Posterior cingulate gyrus (tissue), 11 donors: Measurements from ENCODE around the gene TOX2.

Experiments used
- DNase-seq, 10 donors: peaks; one replicate each; pipeline versions ENCODE4 v3.0.0 to v3.0.0-alpha.2; 2020 to 2021; ENCODE audit warnings: mixed read lengths in 3 of 10
- intact Hi-C: fragments of 100-400 bp; cut with DNase I; formaldehyde crosslinking; loops from one replicate; pipeline ENCODE4 v1.15.1; 2023

The TOX2 gene

DNA sequence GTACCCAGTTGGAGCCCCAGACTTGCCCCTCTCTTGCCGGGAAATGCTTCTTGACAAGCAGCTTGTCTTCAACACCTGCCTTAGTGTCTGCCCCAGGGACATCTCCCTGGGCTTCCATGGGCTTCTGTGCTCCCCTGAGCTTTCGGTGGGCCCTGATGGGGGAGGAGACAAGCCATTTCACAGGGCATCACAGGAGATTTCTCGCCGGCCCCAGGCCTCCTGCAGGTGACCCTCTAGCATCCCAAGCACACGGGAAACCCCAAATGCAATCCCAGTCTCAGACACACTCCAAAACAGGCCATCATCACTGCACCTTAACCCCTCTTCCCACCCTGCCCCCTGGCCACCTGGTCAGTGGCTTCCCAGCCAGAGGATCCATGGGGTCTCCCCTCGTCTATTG is 197.8 kb downstream of the TOX2 start:
- intact Hi-C loops = no loop called here
- peak in 1 of 10 donors; percentile 48 for DNase-seq

DNA sequence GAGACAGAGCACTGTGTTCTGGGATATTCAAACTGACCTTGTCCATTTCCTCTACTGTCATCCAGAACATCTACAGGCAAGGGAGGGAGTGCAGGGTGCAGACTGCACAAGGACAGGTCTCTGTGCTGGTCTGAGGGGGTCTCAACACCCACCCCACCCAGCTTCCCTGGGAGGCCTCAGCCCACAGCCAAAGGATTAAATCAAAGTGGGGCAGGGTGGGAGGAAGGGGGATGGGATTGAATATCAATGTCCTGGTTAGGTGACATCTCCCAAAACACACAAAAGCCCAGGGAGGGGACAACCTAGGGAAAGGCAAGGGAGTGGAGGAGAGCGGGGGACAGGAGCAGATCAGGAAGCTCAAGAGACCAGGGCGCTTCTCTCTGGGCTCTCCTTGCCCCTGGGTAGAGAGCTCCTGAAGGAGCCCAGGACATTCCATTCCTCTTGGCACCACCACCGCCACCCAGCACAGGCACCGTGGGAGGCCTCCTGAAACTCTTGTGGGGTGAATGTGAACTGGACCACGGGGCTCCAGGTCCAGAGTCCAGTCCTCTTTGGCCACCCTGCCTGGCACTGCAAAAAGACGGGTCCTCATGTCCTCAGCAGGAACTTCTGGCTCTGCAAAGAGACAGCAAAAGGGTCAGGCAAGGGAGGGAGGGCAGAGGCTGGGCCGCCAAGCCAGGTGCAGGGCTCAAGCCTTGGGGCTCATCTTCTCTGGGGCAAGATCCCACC is 198.4 kb downstream of the TOX2 start:
- peak in 1 of 10 donors; percentile 22 for DNase-seq
- intact Hi-C loops = no loop called here

DNA sequence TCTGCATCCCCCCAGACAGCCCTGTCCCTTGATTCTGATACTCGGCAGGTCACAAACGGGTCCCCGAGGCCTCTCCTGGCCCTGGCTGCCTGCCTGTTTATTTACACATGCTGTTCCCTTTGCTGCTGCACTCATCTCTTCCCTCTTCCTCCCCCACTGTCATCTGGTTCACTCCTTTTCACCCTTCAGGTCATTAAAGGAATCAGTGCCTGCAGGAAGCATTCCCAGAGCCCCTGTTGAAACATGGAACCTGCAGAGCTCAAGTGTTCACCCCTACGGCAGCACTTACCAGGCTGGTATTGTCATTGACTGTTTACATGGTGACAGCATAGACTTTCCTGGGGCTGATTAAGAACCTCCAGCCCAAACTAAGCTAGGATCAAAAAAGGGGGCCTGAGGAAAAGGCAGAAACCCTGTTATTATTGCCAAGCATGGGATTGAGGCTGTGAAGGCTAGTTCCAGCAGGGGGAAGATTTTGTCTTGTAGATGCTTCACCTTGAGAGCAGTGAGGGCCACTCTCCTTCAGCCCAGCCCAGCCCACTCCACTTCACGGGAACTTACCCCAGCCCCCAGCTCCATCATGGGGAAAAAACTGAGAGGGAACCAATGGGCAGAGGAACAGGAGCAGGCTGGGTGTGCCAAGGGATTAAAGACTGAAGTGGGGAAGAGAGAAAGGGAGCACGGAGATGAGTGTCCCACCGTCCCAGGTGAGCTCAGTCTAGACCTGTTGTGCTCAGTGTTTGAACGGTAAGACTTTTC is 199.1 kb downstream of the TOX2 start:
- intact Hi-C loops = no loop called here
- peak in 1 of 10 donors; percentile 37 for DNase-seq

DNA sequence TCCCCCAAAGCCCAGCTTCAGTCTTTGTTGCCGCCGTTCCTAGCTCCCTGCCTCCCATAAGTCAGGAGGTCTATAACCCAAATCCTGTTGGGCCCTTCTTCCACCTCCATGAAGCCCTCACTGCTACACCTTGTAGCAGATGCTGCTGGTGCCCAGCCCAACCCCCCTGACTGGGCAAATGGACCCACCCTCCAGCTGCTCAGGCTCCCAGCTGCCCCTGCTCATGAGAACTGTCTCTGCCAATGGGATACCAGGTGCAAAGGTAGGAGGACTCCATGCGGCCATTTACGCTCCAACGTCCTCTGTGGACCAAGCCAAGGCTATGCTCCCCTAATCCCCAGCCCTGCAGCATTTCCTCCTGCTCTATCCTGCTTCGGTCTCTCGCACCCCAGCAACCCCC is 200.5 kb downstream of the TOX2 start:
- intact Hi-C loops = no loop called here
- DNase-seq = no peak

DNA sequence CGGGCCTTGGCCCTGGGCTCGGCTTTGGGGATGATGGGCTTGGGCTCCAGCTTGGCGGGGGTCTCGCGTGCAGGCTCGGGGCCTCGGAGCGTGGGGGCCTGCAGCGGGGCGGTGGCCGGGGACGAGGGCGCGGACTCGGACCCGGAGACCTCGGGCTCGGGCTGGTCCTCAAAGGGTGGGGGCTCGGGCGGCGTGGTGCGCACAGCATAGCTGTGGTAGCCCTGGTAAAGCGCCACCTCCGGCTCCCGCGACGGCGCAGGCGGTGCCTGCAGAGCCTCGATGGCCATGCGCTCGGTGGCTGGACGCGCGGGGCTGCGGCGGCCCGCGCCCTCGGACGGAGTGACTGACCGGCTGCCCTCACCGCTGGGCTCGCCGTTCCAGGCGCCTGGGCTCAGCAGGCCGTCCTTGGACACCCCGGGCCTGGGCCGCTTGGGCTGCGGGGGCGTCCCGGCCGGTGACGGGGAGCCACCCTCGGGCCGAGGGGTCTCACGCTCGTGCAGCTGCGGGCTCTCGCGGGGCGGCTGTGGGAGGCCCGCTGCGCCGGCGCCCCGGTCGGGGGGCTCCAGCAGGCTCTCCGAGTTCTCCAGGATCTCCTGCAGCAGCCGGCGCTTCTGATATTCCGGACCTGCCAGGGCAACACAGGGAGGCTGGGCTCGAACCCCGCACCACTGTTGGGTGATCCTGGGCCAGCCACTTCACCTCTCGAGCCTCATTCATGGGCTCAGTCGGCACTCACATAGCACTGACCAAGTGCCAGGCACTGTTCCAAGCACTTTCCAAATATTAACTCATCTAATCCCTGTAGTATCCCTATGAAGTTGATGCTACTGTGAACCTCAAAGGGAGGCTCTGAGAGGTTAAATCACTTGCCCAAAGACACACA is 201.4 kb downstream of the TOX2 start:
- intact Hi-C loops = loop anchor here (1.0 to 2.0 kb wide), 2 partner anchors 74 to 195 kb away; partner anchors contain the start of gene FITM2
- DNase-seq = peak in 1 of 10 donors; percentile 77

DNA sequence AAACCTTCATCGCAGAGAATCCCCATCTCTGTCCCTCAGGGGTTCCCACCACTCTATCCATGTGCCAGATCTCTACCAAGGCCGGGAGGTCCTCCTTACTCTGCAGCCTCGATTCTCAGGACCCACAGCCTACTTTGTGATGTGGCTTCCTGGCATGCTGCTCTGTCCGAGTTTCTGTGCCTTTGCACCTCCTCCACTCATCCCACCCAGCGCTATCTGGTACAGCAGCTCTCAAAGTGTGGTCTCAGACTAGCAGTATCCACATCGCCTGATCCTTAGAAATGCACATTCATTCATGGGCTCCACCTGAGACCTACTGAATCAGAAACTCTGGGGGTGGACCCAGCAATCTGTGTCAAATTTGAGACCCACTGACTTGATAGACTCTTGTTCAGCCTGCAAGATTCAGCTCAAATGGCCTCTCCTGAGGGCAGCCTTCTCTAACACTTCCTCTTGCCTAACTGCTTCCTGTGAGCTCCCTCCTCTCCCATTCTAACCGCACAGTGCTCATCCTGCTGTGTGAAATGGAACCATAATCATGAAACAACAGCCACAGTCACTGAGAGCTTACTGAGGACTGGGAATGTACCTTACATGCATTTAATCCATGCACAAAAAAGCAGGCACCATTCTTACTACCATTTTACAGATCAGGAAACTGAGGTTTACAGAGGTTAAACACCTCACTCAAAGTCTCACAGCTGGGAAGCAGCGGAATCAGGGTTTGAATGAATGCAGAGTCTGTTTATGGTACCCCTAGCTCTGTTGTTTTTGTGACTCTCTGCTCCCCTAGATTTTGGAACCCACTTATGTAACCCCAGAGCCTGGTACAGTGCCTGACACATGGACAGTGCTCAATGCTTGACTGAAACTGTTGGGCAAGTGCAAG is 202.9 kb downstream of the TOX2 start:
- intact Hi-C loops = loop anchor here (2.0 kb wide), 1 partner anchor 193 kb away; the partner anchor contains the start of gene FITM2
- DNase-seq = no peak

DNA sequence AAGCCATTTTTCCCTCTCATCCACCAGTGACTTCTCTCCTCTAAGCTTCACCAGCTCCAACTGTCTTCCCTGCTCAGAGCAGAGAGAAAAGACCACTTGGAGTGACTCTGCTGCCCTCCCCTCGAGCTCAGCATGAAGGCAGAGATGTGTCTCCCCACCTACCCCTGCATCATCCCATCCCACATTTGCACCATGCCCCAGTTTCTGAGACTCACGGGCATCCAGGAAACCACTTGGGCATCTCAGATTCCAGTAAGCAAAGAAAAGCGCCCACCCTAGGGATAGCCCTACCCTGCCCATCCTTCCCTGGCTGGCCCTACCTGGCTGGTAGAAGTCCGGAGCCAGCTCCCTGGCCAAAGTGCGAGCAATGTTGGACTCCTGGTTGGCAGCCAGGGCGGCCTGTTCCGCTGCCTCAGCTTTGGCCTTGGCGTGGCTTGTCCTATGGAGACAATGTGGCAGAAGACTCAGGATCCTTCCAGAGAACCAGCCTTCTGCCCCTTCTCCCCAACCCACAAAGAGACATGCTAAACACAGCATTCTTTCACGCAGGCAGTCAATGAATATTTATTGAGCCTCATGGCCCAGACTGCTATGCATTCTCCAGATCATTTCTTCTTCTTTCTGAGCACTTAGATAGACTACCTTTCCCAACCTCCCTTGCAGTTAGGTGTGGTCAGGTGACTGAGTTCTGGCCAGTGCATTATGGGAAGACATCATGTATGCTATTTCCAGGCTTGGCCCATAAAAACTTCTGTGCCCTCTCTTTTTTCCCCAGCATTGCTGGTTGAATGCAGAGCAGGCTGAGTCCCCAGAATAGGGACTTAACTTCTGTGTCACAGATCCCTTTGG is 203.8 kb downstream of the TOX2 start:
- intact Hi-C loops = no loop called here
- DNase-seq = peak in 1 of 10 donors; percentile 77
